Large intestine (tissue), 3 donors: Measurements from ENCODE around the gene PPOX. TPM values are rescaled to one million over a fixed set of nuclear protein-coding genes. Genes with fewer than 3 reads are reported as not detected.

Source experiments
- DNase-seq, 2 donors: peaks; one replicate each; pipeline versions ENCODE4 v3.0.0 to v3.0.0-alpha.2; 2013
- H3K27ac ChIP-seq: one replicate; pipeline ENCODE4 v1.5.1; 2013; ENCODE audit warnings: low read length
- H3K27me3 ChIP-seq: 2 replicates; pipeline ENCODE4 v1.6.1; 2013; ENCODE audit warnings: low read length; ENCODE audit not compliant: control insufficient read depth, insufficient read depth
- H3K36me3 ChIP-seq: 2 replicates; pipeline ENCODE4 v1.6.1; 2013; ENCODE audit warnings: low read length; ENCODE audit not compliant: control insufficient read depth, insufficient read depth
- H3K4me1 ChIP-seq: one replicate; pipeline ENCODE4 v1.6.1; 2013; ENCODE audit warnings: low read length; ENCODE audit not compliant: control insufficient read depth, insufficient read depth
- H3K4me3 ChIP-seq: one replicate; pipeline ENCODE4 v1.5.1; 2013; ENCODE audit warnings: low read length
- H3K9me3 ChIP-seq: one replicate; pipeline ENCODE4 v1.6.1; 2013; ENCODE audit warnings: mild to moderate bottlenecking, low read depth, low read length, moderate library complexity; ENCODE audit not compliant: control insufficient read depth
- WGBS: methylation state at CpG from one replicate; pipeline ENCODE4 v1.1.5; 2013; ENCODE audit warnings: low lambda C conversion rate; ENCODE audit not compliant: insufficient coverage; 5-methylcytosine and 5-hydroxymethylcytosine counted together
- polyA plus RNA-seq: library from polyadenylated mRNA; unstranded; fragments of 120-200 nt; gene quantifications from one replicate; pipeline ENCODE4 v1.2.1, GENCODE V29; 2013

PPOX gene
- polyA plus RNA-seq, 1 donor = 26.2 TPM

GRCh38 chr1:161209790-161210409, 43.7 kb downstream of the PPOX start:
- Histone ChIP-seq H3K36me3 (peaks cover 79% of the 10 kb centered on the region), H3K4me1 (peaks cover 3% of the 10 kb centered on the region), H3K4me3 (no peak overlapping the region), H3K27ac (peak overlapping the region; percentile 11), H3K27me3 (no peaks in the 10 kb centered on the region), H3K9me3 (no peaks in the 10 kb centered on the region)
- peak in 1 of 2 donors; percentile 69 for DNase-seq
- no CpG with 5 or more reads among the region's 11 CpGs for WGBS

DNA sequence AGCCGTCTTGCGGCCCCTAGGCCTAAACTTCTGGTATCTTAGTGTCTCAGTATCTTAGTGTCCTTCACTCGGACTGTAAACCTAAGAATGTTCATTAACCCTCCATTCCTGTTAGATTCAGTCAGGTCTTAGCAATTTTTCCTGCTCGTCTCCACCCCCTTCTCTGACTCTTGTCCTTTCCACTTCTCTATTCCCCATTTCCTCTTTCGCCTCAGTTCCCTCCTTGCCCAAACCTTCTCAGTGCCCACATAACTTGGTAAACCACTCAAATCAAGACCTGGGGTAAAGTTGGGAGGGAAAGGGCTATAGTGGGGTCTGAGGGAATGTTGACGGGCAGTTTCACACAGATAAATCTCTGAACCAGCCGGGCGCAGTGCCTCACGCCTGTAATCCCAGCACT, 48.1 kb downstream of the PPOX start:
- Histone ChIP-seq H3K4me1 (peaks cover 34% of the 10 kb centered on the region), H3K27ac (no peak overlapping the region)

DNA sequence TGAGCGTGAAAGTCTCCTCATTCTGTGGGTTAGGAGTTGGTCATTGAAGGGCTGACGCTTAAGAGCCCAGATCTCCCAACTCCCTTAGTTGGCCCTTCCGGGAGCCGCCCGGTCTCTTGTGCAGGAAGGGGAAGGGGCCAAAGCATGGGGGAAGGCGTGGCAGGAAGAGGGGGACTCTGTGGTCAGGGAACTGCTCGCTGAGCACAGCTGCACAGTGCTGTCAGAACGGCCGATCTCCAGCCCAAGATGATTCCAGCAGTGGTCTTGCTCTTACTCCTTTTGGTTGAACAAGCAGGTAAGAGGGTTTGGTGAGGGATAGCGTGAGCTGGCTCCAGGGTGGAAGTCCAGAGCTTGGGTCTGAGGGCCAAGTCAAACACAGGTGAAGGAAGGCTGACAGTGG, 48.9 kb downstream of the PPOX start, which contains the start of gene FCER1G:
TSS of gene FCER1G (plus strand) at position 220 of the 400 bp plus-strand sequence. CDS start at position 247, 27 bp downstream.
- Histone ChIP-seq H3K9me3 (no peaks in the 10 kb centered on the region), H3K27ac (peak within 1 kb of the TSS; percentile 89), H3K4me3 (no peak within 1 kb of the TSS), H3K4me1 (peaks cover 39% of the 10 kb centered on the region), H3K27me3 (no peaks in the 10 kb centered on the region), H3K36me3 (peaks cover 50% of the 10 kb centered on the region)
- no peak for DNase-seq
- WGBS = no CpG with 5 or more reads among the region's 10 CpGs

More for the DNA sequence above, 48.1 kb downstream of the PPOX start:
- no peak overlapping the region for H3K4me3 ChIP-seq
- 92% methylated on average over 3 of the region's 9 CpGs for WGBS
- no peaks in the 10 kb centered on the region for H3K9me3 ChIP-seq
- DNase-seq = no peak
- no peaks in the 10 kb centered on the region for H3K27me3 ChIP-seq
- peaks cover 57% of the 10 kb centered on the region for H3K36me3 ChIP-seq

DNA sequence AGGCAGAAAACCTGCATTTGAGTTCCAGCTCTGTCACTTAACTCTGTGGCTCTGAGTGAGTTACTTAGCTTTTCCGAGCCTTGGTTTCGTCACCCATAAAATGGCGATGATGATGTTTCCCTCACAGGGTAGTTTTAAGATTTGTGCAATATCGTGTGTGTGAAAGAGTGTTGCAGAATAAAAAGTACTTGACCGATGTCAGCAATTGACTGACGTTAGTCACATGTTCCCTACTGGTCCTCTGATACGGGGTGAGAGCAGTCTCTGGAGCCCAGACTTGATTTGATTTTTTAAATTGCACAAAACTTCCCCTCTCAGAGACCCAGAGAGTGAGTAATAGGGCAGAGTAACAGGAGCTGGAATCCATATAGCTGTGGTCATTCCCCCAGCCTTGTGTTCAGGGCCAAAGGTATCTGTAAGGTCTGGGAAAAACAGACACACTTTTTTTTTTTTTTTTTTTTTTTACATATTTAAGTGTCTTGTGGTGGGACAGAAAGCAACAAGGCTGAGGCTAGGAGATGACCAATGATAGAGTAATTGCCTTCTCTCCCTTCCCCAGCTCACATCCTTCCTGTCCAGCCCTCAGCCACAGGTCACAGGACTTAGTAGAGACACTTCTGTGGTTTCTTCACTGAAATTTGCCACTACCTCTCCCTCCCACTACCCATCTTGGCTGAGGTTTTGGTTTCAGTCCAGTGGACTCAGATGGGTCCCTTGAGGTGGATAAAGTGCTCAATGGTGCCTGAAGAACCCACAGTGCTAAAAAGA, 50.9 kb downstream of the PPOX start:
- no peaks in the 10 kb centered on the region for H3K27me3 ChIP-seq
- peak overlapping the region; percentile 89 for H3K27ac ChIP-seq
- no CpG with 5 or more reads among the region's 7 CpGs for WGBS
- H3K4me1 ChIP-seq = peaks cover 45% of the 10 kb centered on the region
- H3K36me3 ChIP-seq = peaks cover 29% of the 10 kb centered on the region
- H3K9me3 ChIP-seq = no peaks in the 10 kb centered on the region
- no peak overlapping the region for H3K4me3 ChIP-seq
- DNase-seq = peak in 1 of 2 donors; percentile 68

GRCh38 chr1:161217831-161218230, 51.6 kb downstream of the PPOX start:
- Histone ChIP-seq H3K27me3 (no peaks in the 10 kb centered on the region), H3K4me3 (no peak overlapping the region), H3K36me3 (peaks cover 22% of the 10 kb centered on the region), H3K4me1 (peaks cover 50% of the 10 kb centered on the region), H3K27ac (peak overlapping the region; percentile 89), H3K9me3 (no peaks in the 10 kb centered on the region)
- DNase-seq = no peak
- no CpG with 5 or more reads among the region's 6 CpGs for WGBS

- no CpG with 5 or more reads among the region's 8 CpGs for WGBS
- Histone ChIP-seq H3K4me3 (no peak overlapping the region), H3K4me1 (peaks cover 56% of the 10 kb centered on the region), H3K9me3 (no peaks in the 10 kb centered on the region), H3K36me3 (peaks cover 16% of the 10 kb centered on the region), H3K27me3 (no peaks in the 10 kb centered on the region), H3K27ac (peak overlapping the region; percentile 89)
- DNase-seq = peak; percentile 59 to 77
Observed at GRCh38 chr1:161218301-161219077, 52.3 kb downstream of the PPOX start.

DNA sequence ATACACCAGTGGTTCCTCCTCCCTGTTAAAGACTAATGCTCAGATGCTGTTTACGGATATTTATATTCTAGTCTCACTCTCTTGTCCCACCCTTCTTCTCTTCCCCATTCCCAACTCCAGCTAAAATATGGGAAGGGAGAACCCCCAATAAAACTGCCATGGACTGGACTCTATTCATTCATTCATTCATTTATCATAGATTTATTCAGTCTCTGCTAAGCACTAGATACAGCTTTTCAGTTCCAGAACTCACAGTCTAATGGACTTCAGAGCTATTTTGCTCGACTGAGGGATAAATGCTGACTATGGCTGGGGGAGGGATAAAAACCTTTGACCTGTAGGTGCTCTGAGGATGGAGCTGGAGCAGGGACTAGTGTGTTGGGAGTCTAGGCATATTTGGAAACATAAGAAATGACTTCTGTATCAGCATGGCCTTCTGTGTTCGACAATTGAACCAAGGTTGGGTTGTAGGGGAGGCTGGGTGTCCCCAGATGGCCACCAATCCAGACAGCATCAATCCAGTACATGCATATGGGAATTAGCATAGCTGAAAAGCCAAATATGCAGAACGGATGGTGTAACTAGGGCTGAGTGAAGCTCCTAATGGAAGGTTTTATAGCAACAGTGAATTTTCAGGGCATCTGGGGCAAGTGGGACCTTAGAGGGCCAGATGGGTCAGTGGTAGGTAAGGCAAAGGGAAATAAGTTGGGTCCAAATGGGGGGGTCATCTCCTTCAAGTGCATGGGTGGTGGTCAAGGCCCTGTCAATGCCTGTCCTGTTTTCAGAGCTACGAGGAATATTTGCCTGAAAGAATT, 53.1 kb downstream of the PPOX start:
- DNase-seq = peak in 1 of 2 donors; percentile 65
- no peaks in the 10 kb centered on the region for H3K9me3 ChIP-seq
- peaks cover 8% of the 10 kb centered on the region for H3K36me3 ChIP-seq
- no peak overlapping the region for H3K4me3 ChIP-seq
- H3K27ac ChIP-seq = peak overlapping the region; percentile 89
- H3K4me1 ChIP-seq = peaks cover 64% of the 10 kb centered on the region
- H3K27me3 ChIP-seq = no peaks in the 10 kb centered on the region
- WGBS = no CpG with 5 or more reads among the region's 5 CpGs

- Histone ChIP-seq H3K36me3 (peaks cover 4% of the 10 kb centered on the region), H3K4me1 (peaks cover 69% of the 10 kb centered on the region), H3K9me3 (no peaks in the 10 kb centered on the region), H3K27me3 (no peaks in the 10 kb centered on the region), H3K27ac (peak overlapping the region; percentile 89), H3K4me3 (no peak overlapping the region)
- no peak for DNase-seq
- WGBS = no CpG with 5 or more reads among the region's 5 CpGs
Observed at GRCh38 chr1:161220002-161220401, 53.8 kb downstream of the PPOX start.
